GM12875 (cell line): ENCODE data around the gene GUCY2F.

Experiments used
- H3K4me3 ChIP-seq: one replicate; pipeline ENCODE4 v1.5.1; 2011; ENCODE audit warnings: low read depth, low read length, control low read depth
- TF ChIP-seq, protein P1 (sequence below): IDR thresholded peaks from 2 replicates; pipeline ENCODE4 v1.5.1; 2011; ENCODE audit warnings: low read depth, mild to moderate bottlenecking, control low read depth, inconsistent platforms, low read length, moderate library complexity, borderline replicate concordance; ENCODE audit not compliant: insufficient read depth

GUCY2F gene

DNA sequence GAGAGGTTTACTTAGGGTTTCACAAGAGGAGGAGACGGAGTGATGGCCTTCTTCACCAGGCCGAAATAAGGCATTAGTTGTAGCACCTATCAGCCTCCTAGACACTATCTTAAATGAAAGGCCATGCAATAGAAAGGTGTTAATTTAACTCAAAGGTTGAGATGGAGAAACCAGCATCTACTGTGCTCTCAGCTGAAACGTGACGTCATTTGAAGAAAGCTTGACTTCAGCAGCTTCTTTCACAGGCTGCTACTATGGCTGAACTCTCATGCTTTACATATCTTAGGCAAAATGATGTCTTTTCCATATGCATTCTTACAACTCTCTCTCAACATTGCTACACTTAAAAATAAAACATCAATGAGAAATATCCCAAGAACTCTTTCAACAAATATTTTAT is 99.6 kb downstream of the GUCY2F start:
- TF ChIP-seq, protein P1, sequence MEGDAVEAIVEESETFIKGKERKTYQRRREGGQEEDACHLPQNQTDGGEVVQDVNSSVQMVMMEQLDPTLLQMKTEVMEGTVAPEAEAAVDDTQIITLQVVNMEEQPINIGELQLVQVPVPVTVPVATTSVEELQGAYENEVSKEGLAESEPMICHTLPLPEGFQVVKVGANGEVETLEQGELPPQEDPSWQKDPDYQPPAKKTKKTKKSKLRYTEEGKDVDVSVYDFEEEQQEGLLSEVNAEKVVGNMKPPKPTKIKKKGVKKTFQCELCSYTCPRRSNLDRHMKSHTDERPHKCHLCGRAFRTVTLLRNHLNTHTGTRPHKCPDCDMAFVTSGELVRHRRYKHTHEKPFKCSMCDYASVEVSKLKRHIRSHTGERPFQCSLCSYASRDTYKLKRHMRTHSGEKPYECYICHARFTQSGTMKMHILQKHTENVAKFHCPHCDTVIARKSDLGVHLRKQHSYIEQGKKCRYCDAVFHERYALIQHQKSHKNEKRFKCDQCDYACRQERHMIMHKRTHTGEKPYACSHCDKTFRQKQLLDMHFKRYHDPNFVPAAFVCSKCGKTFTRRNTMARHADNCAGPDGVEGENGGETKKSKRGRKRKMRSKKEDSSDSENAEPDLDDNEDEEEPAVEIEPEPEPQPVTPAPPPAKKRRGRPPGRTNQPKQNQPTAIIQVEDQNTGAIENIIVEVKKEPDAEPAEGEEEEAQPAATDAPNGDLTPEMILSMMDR: no peak
- no peak overlapping the region for H3K4me3 ChIP-seq

DNA sequence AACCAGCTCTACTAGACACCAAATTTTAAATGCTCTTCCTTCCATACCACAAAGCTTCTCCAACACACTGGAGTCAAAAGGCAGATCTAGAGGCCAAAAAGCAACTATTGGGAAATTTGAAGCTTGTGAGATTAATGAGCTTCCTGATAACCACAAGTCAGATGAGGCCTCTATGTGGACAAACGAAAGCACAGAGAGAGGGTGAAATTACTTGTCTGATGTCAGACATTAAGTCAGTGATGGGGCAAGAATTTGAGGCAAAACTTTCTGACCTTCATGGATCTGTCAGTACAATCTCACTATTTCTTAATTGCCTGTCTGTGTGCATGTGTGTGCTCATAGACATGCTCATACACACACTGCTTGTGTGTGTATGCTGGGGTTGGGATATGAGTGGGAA is 103.6 kb downstream of the GUCY2F start:
- TF ChIP-seq, protein P1: no peak
- no peak overlapping the region for H3K4me3 ChIP-seq

DNA sequence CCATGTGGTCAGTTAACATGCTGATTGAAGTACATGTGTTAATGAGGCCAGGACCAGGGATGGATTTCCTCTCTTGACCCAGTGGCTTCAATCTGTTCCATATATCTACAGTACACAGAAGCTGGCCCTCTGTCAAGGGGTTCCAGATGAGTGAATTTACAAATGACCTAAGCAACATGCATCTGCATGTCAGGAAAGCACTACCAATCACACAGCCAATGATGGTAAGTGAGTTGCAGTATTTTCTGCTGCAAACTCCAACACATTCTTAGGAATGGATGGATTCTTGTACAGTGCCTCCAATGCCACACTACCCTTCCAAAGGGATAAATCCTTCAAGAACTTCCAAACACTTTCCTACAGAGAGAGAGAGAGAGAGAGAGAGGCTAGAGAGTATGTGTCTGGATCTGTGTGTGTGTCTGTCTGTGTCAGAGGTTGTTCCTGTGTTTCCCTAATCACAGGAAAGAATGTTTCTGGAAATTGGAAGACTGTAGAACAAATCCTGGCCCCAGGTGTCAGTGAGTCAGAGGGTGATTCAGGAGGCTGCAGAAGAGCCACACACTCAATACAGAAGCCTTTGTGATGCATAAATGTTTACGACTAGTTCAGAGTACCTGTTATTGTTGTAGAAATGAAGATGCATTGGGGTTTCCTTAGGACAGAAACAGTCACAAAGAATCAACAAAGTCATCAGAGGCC is 107.5 kb downstream of the GUCY2F start:
- TF ChIP-seq, protein P1: no peak
- H3K4me3 ChIP-seq: no peak overlapping the region

DNA sequence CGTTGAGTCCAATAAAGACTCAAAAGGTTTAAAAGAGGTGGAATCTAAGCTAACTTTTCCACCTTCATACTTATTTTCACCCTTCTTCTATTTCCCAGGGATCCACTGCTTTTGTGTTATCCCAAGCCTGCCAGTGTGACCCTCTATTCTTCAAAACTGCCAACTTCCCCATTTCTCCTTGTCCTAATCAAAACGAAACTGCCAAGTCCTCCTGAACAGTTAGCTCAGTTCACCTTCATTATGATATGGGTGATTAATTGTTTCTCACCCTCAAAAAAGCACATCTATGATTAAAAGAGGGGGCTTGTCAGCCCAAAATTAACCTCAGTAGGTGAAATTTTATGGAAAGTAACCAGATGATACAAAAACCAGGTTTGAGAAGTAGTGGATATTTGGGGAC is 108.4 kb downstream of the GUCY2F start:
- TF ChIP-seq, protein P1: no peak
- H3K4me3 ChIP-seq: no peak overlapping the region

DNA sequence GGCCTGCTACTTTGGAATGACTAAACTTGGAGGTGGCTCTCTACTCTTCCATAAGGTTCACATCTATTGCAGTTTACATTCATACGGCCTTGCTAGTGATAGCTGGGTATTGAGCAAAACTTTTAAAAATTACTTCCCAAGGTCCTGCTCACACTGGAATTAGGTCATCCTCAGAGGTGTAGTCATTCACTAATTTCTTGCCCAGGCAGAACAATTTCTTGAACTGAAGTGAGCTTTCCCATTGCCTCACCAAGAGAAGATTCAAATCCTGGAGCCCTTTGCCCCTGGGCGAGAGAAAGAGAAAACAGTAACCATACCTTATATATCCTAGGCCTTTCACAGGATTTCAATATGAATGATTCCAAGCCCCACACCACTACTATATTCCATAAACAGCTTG is 109.2 kb downstream of the GUCY2F start:
- H3K4me3 ChIP-seq: no peak overlapping the region
- TF ChIP-seq, protein P1: no peak

DNA sequence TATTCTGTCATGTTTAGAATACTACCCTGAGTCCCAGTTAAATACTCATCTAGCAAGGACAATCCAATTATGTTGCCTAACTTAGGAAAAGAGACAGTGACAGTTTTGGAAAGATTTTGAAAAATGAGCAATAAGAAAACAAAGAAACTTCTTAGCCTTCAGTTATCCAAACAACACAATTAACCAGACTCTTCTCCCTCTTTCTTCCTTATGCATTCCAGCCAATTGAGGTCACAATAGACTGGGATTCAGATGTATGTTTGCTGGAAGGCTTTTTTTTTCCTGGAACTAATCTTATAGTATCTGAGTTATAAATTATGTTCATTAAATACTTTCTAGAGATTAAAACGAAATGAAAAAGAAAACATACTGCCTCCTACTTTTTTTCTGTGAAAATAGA is 109.6 kb downstream of the GUCY2F start:
- TF ChIP-seq, protein P1: no peak
- no peak overlapping the region for H3K4me3 ChIP-seq

DNA sequence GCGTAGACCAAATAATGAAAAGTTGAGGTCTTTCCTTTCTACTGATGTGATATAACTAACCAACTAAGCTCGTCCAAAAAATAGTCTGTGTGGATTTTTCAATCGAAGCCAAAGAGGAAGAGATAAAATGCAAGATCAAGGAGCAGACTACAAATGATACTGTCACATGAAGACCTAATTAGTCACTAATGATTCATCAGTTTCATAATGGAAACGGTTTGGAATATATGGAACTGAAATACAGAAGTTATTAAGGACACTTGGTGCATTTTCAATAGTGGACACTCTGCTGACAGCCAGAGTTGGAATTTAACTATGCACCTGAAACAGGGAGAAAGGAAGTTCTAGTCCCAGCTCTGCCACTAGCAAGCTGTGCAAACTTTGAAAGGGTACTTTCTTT is 119.8 kb downstream of the GUCY2F start:
- TF ChIP-seq, protein P1: no peak
- H3K4me3 ChIP-seq: no peak overlapping the region
